NCI-H446 (cell line): ENCODE data around the gene TEX264.
A peak's percentile ranks its signal among the peaks of the same experiment; 100 is the strongest.
"Not testable (repeated sequence)": the region's sequence is repeated elsewhere in the genome, so short reads cannot be mapped to it uniquely, and the experiment has no call there.

Experiments
- DNase-seq, 2 experiments: peaks; one replicate each; lab custom pipeline; 2025; lab: John Stamatoyannopoulos, UW

The TEX264 gene

DNA sequence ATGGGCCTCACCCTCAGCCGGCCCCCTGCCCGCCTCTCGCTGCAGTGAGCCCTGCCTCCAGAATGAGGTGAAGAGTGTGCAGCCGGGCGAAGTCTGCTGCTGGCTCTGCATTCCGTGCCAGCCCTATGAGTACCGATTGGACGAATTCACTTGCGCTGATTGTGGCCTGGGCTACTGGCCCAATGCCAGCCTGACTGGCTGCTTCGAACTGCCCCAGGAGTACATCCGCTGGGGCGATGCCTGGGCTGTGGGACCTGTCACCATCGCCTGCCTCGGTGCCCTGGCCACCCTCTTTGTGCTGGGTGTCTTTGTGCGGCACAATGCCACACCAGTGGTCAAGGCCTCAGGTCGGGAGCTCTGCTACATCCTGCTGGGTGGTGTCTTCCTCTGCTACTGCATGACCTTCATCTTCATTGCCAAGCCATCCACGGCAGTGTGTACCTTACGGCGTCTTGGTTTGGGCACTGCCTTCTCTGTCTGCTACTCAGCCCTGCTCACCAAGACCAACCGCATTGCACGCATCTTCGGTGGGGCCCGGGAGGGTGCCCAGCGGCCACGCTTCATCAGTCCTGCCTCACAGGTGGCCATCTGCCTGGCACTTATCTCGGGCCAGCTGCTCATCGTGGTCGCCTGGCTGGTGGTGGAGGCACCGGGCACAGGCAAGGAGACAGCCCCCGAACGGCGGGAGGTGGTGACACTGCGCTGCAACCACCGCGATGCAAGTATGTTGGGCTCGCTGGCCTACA lies 44.4 kb downstream of the TEX264 start:
- no peak for DNase-seq

- DNase-seq = no peak
Measured at GRCh38 chr3:51715977-51716294, 44.9 kb downstream of the TEX264 start.

DNA sequence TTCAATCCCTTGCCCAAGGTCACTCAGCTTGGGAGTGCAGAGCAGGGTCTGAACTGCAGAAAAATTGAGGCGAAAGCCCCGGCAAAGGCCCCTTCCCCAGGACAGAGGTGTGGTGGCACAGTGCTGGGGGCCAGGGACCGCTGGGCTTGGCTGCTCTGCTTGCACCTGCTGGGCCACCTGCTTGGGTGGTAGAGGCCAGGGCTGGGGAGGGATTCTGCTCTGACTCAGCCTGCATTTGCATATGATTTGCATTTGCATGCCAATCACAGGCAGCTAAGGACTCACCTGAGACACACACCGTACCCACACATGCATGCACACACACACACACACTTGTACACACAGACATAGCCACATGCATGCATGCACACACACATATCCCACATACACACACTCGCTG lies 45.8 kb downstream of the TEX264 start:
- no peak for DNase-seq

GRCh38 chr3:51717446-51717845 lies 46.4 kb downstream of the TEX264 start:
- DNase-seq = no peak

- DNase-seq = no peak
Measured at GRCh38 chr3:51717947-51718346, 46.9 kb downstream of the TEX264 start.

GRCh38 chr3:51718547-51719409 lies 47.7 kb downstream of the TEX264 start:
- DNase-seq = peak in 1 of 2 experiments; percentile 34

- DNase-seq = no peak
Measured at GRCh38 chr3:51719410-51720025, 48.5 kb downstream of the TEX264 start.

DNA sequence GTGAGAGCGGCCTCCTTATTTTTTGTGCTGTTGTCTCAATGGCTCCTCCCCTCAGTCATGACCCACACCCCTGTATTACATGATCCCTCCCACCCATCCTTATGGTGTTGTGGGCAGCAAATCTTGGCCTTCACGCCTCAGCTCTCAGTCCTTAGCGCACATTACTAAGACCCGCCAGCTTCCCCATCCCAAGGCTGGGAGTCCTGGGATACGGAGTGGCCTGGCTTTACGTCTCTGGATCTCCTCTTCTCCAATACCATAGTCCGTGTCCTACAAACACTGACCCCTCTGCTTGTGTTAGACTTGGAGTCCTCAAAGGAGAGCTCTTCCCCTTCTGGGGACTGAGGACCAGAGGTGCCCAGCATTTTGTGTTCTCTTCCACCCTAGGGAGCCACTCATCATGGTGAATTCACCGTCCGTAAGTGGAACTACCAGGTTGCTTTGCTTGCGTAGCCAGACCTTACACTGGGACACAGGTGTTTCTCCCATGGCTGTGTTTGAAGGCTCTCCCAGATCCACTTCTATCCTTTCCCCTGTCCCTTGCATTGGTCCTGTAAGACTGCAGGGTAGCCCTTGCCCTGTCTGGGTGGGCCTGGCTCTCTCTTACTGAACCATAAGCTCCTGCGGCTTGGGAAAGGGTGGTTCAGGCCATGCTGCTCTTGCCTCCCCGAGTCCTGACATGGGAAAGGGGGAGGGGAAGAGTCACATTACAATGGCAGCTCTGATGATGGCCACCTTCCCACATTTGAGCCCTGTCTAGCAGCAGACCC lies 49.4 kb downstream of the TEX264 start:
- DNase-seq = no peak

- DNase-seq = no peak
Measured at GRCh38 chr3:51721062-51721745, 50.2 kb downstream of the TEX264 start.

- DNase-seq = no peak
Measured at GRCh38 chr3:51722362-51722761, 51.3 kb downstream of the TEX264 start.

GRCh38 chr3:51727500-51727899 lies 56.4 kb downstream of the TEX264 start:
- no peak for DNase-seq

DNA sequence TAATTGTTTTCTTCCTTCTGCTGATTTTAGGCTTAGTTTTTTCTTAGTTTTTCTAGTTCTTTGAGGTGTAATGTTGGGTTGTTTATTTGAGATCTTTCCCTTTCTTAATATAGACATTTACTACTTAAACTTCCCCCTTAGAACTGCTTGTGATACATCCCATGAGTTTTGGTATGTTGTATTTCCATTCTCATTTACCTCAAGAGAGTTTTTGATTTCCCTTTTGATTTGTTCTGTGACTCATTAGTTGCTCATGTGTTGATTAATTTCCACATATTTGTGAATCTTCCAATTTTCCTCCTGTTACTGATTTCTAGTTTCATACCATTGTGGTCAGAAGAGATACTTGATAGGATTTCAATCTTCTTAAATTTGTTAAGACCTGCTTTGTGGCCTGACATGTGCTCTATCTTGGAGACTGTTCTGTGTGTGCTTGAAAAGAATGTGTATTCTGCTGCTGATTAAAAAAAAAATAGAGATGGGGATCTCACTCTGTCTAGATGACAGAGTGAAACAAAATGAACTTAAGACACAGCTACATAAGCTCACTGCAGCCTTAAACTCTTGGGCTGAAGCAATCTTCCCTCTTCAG lies 58.1 kb downstream of the TEX264 start:
- DNase-seq = no peak

GRCh38 chr3:51733859-51734571 lies 63.0 kb downstream of the TEX264 start:
- no peak for DNase-seq

DNA sequence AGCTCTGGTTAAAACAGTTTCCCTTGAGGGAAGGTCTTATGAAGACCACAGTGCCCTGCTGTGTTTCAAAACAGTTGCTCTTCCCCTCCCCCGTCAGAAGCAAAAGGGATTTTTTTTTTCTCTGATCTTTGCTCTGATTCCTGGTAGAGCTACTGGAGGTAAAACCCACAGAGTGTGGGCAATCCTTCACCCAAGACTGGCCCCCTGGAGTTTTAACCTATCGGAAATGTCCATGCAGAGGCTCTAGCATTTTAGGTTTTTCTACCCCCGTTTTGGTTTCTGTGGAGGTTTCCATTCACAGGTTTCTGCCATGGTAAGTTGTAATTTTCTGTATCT lies 63.5 kb downstream of the TEX264 start:
- no peak for DNase-seq

DNA sequence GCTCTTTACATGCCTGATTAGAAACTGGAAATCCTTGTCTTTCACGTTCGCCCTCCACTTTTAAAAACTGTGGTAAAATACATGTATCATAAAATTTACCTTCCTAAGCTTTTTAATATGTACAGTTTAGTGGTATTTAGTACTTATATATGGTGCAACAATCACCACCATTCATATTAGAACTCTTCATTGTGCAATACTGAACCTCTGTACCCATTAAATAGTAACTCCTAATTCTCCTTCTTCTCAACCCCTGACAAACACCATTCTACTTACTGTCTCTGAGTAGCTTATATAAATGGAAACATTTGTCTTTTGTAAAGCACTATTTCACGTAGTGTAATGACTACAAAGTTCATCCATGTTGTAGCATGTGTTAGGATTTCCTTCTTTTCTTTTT lies 64.0 kb downstream of the TEX264 start:
- no peak for DNase-seq

DNA sequence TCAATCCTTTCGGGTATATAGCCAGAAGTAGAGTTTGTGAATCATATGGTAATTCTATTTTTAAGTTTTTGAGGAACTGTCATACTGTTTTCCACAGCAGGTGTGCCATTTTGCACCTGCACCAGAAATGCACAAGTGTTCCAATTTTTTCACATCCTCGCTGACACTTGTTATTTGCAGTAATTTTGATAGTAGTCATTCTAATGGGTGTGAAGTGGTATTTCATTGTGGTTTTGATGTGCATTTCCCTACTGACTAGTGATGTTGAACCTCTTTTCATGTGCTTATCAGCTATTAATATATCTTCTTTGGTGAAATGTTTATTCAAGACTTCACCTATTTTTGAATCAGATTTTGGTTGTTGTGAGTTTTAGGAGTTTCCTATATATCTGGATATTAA lies 64.9 kb downstream of the TEX264 start:
- no peak for DNase-seq

- no peak for DNase-seq
Measured at GRCh38 chr3:51739110-51739509, 68.1 kb downstream of the TEX264 start.

DNA sequence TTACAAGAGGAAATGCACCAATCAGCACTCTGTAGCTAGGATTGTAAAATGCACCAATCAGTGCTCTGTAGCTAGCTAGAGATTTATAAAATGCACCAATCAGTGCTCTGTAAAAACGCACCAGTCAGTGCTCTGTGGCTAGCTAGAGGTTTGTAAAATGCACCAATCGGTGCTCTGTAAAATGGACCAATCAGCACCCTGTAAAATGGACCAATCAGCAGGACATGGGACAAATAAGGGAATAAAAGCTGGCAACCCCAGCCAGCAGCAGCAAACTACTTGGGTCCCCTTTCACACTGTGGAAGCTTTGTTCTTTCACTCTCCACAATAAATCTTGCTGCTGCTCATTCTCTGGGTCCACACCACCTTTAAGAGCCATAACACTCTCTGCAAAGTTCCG lies 71.3 kb downstream of the TEX264 start:
- DNase-seq = not testable (repeated sequence)

GRCh38 chr3:51742978-51743377 lies 71.9 kb downstream of the TEX264 start:
- DNase-seq = not testable (repeated sequence)

DNA sequence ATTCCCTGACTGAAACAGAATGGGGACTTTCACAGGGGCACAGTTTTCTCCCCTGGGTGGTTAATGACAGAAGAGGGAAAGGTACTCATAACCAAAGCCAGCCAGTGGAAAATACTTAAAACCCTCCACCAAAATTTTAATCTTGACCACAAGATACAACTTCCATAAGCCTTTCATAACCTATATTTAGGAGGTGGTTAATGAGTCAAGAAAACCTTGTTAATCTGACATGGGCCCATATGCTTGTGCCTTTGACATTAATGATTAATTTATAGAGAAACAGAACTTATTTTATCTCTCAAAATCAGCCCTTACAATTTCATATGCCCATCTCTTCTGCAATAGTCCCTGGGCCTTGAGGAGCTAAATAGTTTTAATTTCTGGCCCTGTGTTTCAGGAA lies 76.8 kb downstream of the TEX264 start:
- no peak for DNase-seq

GRCh38 chr3:51748327-51748726 lies 77.3 kb downstream of the TEX264 start:
- no peak for DNase-seq
